ENCODE data around the gene NTN1.

DNA sequence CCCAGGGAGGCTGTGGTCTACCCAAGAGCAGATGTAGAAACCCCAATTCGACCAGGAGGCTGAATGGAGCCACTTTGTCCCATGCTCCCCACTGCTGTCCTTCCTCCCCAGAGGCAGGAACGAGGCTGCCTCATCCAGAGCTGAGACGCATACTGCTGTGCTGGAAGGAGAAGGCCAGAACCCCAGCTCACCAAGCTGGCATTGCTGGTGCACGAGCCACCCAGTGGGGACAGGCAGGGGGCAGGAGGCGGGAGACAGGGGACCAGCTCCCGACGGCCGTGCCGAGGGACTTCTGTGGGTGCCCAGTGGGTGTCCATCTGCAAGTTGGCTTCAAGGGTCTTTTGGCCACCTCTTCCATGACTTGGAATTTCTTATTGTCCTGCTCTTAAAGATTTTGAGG lies 66.6 kb downstream of the NTN1 start:
- TF ChIP-seq, protein P1, sequence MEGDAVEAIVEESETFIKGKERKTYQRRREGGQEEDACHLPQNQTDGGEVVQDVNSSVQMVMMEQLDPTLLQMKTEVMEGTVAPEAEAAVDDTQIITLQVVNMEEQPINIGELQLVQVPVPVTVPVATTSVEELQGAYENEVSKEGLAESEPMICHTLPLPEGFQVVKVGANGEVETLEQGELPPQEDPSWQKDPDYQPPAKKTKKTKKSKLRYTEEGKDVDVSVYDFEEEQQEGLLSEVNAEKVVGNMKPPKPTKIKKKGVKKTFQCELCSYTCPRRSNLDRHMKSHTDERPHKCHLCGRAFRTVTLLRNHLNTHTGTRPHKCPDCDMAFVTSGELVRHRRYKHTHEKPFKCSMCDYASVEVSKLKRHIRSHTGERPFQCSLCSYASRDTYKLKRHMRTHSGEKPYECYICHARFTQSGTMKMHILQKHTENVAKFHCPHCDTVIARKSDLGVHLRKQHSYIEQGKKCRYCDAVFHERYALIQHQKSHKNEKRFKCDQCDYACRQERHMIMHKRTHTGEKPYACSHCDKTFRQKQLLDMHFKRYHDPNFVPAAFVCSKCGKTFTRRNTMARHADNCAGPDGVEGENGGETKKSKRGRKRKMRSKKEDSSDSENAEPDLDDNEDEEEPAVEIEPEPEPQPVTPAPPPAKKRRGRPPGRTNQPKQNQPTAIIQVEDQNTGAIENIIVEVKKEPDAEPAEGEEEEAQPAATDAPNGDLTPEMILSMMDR (IDR thresholded peaks at IDR 0.05): no peak
- no peak for TF ChIP-seq POLR2A (IDR thresholded peaks at IDR 0.05)
